IPS-18c (cell line): ENCODE measurements around the gene SLC6A13.

ENCODE experiments used
- H3K4me3 ChIP-seq: 2 replicates; pipeline ENCODE4 v1.7.0; 2013; ENCODE audit warnings: low read depth, mild to moderate bottlenecking, low read length, moderate library complexity; ENCODE audit not compliant: insufficient read depth
- H3K9me3 ChIP-seq: one replicate; pipeline ENCODE4 v1.6.1; 2013; ENCODE audit warnings: mild to moderate bottlenecking, low read length, moderate library complexity; ENCODE audit not compliant: control insufficient read depth, insufficient read depth

The SLC6A13 gene

DNA sequence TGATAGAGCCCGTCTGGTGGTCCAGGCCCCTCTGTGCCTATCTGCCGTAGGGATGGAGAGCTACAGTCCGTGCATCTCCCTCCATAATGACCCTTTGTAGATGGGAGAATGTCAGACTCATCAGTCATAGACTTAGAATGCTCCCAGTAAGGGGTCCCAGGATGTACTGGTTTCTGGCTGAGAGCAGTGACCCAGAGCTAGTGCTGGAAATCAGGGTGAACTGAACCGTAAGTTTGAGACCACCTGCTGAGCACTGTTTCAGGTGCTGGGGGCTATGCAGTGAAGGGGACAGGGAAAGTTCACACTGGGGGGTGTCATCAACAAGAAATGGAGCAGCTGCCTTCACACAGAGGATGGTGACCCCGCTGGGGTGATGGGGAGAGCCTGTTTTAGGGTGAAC, 82.8 kb downstream of the SLC6A13 start:
- Histone ChIP-seq H3K9me3 (peaks cover 2% of the 10 kb centered on the region), H3K4me3 (no peak overlapping the region)

DNA sequence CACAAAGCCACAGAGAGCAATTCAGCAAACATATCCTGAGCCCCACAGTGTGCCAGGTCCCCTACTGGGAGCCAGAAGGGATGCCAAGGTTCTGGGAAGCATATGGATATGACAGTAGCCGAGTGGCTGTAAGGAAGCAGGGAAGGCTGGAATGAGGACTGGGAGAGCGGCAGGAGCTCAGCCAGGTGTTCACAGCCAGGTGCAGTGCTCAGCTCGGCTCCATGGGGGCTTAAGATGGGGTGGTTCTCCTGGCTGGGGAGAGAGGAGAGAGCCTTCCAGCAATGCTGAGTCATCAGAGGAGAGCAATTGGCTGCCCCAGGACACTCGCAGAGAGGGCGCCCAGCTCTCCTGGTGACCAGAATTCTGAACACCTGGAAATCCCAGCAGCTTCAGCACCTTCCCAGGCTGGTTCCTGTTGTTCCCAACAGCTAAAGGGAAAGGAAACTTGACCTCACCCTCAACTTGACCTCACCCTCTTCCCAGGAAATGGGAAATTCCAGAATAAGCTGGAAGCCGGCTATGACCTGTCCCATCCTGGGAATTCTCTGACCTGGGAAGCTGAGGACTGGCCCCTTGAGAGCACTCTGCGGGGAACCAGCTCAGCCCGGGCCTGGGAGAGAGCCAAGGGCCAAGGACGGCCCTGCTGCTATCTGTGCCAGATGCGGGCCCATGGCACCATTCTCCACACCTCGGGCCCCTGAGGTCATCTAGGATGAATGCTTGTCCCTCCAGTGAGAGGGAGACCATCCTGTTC, 83.3 kb downstream of the SLC6A13 start:
- H3K4me3 ChIP-seq: no peak overlapping the region
- H3K9me3 ChIP-seq: peaks cover 2% of the 10 kb centered on the region

DNA sequence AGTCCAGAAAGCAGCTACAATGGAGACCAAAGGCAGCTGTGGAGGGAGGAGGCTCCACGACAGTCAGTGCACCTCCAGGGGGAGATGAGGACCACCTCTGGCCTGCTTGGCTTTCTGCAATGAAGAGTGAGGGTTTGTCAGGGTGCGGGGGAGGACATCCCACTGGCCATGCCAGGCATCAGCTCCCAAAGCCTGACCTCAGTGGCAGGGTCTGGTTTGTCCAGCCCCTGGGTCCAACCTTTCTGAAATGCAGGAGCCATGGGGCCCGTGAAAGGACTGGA, 83.9 kb downstream of the SLC6A13 start:
- H3K9me3 ChIP-seq: peaks cover 2% of the 10 kb centered on the region
- no peak overlapping the region for H3K4me3 ChIP-seq

DNA sequence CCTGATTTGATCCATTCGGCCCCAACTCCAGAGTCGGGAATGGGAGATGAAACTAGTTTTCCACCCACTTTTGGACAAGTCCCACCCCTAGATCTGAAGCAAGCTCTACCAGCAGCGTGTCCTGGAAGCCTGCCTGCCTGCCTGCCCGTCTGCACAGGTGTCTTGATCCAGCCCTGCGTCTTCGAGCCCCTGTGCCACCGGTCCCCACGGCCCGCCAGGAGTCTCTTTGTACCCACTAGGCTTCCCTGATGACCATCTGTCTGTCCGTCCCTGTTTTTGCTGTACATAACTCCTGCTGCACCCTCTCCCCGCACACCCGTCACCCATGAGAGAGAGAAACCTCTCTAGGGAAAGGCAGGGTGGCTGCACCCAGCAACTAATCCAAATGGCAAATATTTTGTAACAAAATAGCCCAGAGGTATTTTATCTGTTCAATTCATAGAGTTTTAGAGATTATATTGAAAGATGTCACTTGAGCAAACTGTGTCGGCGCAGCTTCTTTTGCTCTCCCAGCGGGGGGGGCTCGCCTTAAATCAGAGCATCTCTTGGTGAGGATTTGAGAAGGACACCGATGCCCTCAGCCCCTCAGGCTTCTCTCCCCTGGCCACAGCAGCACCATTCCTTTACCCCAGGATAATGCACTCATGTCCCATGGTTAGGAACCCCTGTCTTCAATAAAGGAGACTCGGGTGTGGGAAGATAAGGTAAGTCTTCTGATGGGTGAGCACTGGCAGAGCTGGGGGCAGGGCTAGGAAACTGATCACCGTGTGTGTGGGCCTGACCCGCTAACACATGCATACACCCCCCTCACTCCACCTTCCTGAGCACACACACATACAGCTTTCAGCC, 84.4 kb downstream of the SLC6A13 start:
- H3K4me3 ChIP-seq: no peak overlapping the region
- H3K9me3 ChIP-seq: peaks cover 2% of the 10 kb centered on the region

DNA sequence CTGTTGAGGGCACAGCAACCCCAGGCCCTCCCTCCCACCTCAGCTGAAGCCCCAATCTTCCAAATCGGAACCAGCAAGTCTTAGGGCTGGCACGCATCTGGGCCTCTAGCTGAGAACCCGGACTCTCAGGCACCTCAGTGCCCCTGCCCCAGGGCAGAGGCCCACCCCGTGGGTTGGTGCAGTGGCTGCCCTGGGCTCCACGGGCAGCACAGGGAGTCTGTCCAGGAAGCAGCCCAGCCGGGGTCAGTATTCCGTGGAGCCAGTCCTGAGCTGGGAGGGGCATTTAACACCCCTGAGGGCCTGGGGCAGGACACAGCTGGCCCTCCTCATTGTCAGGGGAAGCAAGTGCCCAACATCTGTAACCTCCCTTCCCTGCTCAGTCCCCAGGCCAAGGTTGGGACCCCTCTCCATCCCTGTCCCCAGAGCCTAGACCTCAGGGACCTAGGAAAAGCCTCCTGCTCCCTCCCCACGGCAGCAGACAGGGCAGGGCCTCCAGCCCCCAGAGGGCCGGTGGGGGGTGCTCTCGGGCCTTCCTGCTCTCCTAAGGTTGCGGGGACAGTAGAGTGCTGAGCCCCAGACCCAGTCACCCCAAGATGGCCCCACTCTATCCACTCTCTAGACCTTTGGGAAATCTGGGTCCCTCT, 85.2 kb downstream of the SLC6A13 start:
- H3K9me3 ChIP-seq: peaks cover 2% of the 10 kb centered on the region
- no peak overlapping the region for H3K4me3 ChIP-seq

DNA sequence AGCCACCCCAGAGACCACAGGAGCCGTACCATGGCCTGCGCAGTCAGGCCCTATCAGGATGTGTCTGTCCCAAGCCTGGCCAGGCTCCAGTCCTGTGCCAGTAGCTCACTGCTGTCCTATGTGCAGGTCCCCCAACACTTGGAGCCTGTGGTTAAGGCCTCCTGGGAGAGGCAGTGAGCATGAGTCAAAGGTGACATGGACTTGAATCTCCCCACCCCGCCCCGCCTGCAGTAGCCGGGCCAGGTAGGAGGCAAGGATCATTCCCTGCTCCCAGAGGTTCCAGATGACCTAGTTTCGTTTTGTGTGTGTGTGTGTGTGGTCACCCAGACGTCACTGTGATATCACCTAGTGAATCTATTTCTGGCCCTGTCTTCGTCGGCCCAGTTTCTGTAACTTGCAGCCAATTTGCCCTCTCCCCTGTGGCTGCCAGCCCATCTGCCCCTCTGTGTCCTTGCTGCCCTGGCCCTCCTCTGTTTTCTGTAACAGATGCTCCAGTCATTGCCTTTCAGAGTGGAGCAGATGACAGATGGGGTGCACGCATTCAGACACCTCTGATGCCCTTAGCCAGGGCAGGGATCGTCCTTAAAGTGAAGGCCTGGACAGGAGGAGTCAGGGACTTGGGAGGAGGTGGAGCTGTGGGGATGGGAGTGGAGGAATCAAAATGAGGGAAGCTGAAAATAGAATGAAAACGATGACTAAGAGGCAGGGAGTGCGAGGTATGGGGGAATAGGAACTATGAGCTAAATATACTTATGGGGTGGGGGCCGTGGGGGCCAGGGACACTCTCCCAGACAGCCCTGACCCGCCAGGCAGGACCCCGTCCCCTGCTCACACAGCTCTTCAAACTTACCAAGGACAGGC, 86.1 kb downstream of the SLC6A13 start:
- Histone ChIP-seq H3K9me3 (peaks cover 2% of the 10 kb centered on the region), H3K4me3 (no peak overlapping the region)

DNA sequence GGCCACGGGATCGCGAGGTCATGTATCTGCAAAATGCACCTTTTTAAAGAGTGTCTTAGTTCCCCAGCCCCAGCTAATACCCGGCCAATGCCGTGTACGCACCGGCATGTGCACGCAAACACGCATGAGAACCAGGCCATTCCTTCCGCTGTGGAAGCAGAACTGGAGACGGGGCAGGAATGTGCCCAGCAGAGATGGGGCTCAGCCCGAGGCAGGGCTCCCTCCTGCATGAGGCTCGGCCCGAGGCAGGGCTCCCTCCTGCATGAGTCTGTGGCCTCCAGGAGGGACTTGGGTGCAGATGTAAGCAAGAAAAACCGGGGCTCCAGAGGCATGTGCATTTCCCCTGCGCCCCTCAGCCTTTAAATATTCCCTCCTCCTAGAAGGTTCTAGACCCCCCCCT, 86.9 kb downstream of the SLC6A13 start:
- Histone ChIP-seq H3K4me3 (no peak overlapping the region), H3K9me3 (peaks cover 2% of the 10 kb centered on the region)

DNA sequence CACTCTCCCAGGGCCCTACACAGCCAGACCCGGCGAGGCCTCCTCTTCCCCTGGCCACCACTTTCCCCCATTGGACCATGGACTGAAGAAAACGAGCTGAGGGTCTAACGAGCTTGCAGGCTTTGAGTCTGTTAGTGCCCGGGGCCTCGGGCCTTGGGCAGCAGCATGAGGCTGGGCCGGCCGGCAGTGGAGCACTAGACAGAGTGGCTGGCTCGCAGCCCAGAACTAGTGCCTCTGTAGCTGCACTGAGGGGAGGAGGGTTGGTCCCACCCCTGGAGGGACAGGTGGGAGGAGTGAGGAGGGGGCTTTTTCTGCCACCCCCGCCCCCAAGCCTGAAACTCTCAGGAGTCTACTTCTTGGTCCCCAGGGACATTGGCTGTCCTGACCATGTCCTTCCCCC, 87.4 kb downstream of the SLC6A13 start:
- H3K4me3 ChIP-seq: no peak overlapping the region
- no peaks in the 10 kb centered on the region for H3K9me3 ChIP-seq

DNA sequence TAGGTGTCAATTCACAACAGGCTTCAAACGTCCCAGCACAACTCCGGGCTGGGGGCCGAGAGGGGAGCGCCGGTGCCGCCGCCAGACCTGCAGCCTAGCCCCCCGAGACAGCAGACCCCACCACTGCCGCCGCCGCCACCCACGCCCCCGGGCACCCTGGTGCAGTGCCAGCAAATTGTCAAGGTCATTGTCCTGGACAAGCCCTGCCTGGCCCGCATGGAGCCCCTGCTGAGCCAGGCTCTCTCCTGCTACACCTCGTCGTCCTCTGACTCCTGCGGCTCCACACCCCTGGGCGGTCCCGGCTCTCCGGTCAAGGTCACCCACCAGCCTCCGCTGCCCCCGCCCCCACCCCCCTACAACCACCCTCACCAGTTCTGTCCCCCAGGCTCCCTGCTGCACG, 88.0 kb downstream of the SLC6A13 start:
- Histone ChIP-seq H3K9me3 (no peaks in the 10 kb centered on the region), H3K4me3 (no peak overlapping the region)

DNA sequence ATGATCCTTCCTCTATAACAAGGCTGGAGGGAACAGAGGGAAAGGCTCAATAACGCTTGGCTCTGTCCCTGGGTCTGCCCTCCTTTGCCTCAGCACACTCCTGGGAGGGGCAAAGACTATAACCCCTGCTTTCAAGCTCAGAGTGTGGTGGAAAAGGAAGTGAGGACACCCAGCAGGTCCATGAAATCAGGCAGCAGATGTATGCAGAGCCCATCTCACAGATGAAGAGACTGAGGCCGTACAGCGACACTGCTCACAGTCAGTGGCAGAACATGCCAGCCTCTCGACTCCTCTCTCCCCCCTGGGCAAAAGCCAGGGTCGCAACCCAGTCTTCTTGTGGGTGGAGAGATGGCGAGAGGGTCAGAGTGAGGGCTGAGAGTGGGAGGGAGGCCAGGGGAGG, 88.5 kb downstream of the SLC6A13 start:
- no peaks in the 10 kb centered on the region for H3K9me3 ChIP-seq
- no peak overlapping the region for H3K4me3 ChIP-seq

DNA sequence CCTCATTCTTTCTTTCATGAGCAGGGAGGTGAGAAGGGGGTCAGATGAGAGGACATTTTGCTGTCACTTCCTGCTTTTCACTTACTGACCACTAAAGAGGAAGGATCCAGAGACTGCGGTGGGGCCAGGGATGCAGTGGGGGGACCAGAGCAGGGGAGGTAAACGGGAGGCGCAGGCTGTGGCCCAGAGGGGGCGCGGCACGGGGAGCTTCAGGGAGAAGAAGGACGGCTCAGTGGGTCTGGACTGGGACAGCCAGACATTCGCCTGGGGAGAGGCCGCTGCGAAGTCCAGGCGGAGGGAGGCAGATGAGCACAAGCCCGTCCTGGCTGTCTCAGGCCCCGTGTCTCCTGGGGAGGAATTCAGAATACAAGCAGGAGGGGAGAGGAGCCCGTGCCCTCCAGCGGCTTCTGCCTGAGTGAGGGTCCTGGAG, 89.9 kb downstream of the SLC6A13 start:
- Histone ChIP-seq H3K4me3 (no peak overlapping the region), H3K9me3 (no peaks in the 10 kb centered on the region)

DNA sequence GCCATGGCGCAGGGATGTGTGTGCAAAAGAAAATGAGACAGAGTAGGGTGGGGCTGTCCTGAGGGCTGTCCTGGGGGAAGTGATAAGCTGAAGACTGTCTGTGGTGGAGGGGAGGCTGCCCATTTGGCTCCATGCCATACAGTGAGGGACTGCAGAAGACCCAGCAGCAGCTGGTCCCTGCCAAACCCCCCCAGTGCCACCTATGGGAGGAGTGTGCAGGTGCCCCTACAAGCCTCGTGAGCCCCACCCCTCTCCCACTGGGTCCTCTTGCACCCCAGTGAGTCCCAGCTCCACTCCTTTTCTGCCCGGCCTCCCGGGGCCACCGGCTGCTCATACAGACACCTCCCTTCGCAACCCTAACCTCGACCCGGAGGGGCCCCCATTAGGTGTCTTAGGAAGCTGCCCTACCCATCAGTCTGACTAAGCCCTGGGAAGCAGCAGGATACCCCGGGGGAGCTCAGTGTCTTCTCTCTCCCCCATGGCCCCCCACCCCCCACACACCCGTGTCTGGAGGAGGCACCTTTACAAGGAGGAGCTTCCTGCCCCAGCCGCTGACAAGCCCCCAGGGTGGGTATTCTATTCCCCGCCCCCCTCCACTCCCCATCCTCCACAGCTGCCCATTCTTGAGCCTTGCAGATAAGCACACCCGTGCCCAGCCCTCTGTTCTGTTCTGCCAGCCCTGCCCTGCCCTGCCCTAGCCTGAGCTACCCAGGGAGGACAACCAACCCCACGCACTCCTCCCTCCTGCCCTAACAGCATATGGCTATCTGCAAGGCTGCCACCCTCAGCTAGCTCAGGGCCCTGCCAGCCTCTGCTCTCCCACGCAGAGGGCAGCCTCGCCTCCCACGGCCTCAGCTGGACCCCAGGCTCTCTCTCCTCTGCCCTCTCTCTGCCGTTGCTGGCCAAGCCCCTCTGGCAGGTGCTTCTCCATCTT, 90.6 kb downstream of the SLC6A13 start:
- Histone ChIP-seq H3K9me3 (no peaks in the 10 kb centered on the region), H3K4me3 (no peak overlapping the region)

DNA sequence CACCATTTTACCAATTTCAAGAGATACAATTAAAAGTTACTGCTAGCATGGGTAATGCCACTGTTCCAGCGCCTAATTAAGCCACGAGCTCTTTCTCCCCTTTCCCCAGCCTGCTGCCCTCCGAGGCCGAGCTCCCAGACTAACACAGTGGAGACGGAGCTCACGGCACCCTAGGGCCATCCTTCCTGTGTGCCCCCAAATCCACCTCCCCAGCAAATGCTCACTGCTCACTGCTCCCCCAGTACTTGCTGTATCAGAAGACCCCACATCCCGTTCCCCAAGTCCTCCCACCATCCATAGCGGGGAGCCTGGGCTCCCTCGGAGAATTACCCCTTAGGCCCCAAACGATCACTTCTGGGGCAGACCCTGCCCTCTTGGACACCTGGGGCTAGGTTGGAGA, 91.4 kb downstream of the SLC6A13 start:
- no peak overlapping the region for H3K4me3 ChIP-seq
- H3K9me3 ChIP-seq: no peaks in the 10 kb centered on the region
